SU-DHL-6 (cell line): ENCODE measurements around the gene SH3TC2.

Experiments used
- EZH2phosphoT487 ChIP-seq: fragments of 200-600 bp; sonication (generic), shearing (Covaris generic); conservative IDR thresholded peaks from 2 replicates; pipeline ENCODE4 v1.6.1; 2018; ENCODE audit warnings: mild to moderate bottlenecking, antibody characterized with exemption, low read length, moderate library complexity, mixed read lengths
- TF ChIP-seq, protein P1 (sequence below): fragments of 200-600 bp; sonication (generic); IDR thresholded peaks from one replicate; pipeline ENCODE4 v1.5.1; 2017; ENCODE audit warnings: antibody characterized with exemption, mild to moderate bottlenecking, low read length, moderate library complexity; ENCODE audit not compliant: insufficient read depth, poor library complexity, severe bottlenecking

DNA sequence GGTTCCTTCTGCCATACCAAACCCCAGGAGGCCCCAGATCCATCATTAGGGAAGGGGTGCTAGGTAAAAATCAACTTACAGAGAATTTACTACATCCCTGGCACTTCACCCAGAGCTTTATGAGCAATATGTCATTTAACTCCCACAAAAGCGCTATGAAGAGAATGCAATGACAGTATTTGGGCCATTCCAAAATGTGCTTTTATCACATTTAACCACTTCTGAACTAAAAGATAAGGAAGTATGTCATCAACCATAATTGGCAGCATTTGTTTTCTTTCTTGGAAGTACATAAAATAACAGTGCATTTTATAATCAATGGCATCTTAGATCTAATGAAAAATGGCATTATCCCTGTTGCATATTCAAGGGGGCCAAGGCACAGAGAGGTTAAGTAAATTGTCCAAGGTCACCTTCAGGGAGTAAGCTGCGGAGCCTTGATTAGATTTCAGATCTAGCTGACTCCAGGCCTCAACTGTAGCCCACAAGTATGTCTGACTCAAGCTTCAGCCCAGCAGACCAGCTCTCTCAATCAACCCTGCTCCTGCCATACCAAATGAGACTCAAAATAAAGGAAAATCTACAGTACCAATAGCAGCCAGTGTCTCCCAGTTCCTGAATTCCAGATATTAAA lies 16.5 kb downstream of the SH3TC2 start:
- TF ChIP-seq, protein P1, sequence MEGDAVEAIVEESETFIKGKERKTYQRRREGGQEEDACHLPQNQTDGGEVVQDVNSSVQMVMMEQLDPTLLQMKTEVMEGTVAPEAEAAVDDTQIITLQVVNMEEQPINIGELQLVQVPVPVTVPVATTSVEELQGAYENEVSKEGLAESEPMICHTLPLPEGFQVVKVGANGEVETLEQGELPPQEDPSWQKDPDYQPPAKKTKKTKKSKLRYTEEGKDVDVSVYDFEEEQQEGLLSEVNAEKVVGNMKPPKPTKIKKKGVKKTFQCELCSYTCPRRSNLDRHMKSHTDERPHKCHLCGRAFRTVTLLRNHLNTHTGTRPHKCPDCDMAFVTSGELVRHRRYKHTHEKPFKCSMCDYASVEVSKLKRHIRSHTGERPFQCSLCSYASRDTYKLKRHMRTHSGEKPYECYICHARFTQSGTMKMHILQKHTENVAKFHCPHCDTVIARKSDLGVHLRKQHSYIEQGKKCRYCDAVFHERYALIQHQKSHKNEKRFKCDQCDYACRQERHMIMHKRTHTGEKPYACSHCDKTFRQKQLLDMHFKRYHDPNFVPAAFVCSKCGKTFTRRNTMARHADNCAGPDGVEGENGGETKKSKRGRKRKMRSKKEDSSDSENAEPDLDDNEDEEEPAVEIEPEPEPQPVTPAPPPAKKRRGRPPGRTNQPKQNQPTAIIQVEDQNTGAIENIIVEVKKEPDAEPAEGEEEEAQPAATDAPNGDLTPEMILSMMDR: no peak
- TF ChIP-seq EZH2phosphoT487: no peak
